Measurements from ENCODE around the gene CMKLR1. TPM values are rescaled to one million over a fixed set of nuclear protein-coding genes. Genes with fewer than 3 reads are reported as not detected.

Gene CMKLR1
- total and polyA plus RNA-seq, 10 of the 15 experiments (the other 5 are each of a cell fraction or from before 2014, with no cell fraction given) = 13.8 to 52.3 (median 26.2) TPM

- Histone ChIP-seq H3K79me2 (ENCODE audit: control insufficient read depth, insufficient read depth, low read length) (no peaks in the 10 kb centered on the region), H3K36me3 (ENCODE audit: control insufficient read depth in 2 of 2, insufficient read depth in 2 of 2, low read length in 1 of 2) (no peaks in the 10 kb centered on the region), H3K27ac (ENCODE audit: control insufficient read depth, insufficient read depth) (no peak overlapping the region), H3K4me2 (ENCODE audit: control insufficient read depth, insufficient read depth) (no peak overlapping the region), H3K9me3 (replicated peaks; ENCODE audit: control insufficient read depth, insufficient read depth, low read length) (no peaks in the 10 kb centered on the region; the same call in 2 of the 3 replicates), H2AFZ (ENCODE audit: control insufficient read depth, low read depth, low read length) (no peak overlapping the region), H3K9ac (ENCODE audit: control insufficient read depth, insufficient read depth, low read length) (no peak overlapping the region), H3K4me3 (no peak overlapping the region), H3K27me3 (replicated peaks in 1 of 2; ENCODE audit: control insufficient read depth in 2 of 2, insufficient read depth in 2 of 2, low read length in 1 of 2) (peaks cover 0 to 4% of the 10 kb centered on the region in 2 experiments; a peak in 1 of 4 replicates), H4K20me1 (ENCODE audit: control insufficient read depth, insufficient read depth) (no peaks in the 10 kb centered on the region), H3K4me1 (ENCODE audit: control insufficient read depth, insufficient read depth, low read length) (peaks cover 5% of the 10 kb centered on the region; the same call in 1 of the 2 replicates)
- 10% methylated on average over 2 of the region's 2 CpGs for WGBS (ENCODE audit: insufficient coverage, insufficient replicate concordance, low lambda C conversion rate, missing lambda C conversion rate)
- intact Hi-C loops (cut with micrococcal nuclease; ENCODE audit: unreplicated experiment) = no loop called here
- POLR2A ChIA-PET = no interaction called here
- TF ChIP-seq MEF2B (IDR thresholded peaks at IDR 0.05; ENCODE audit: partially characterized antibody, poor library complexity, severe bottlenecking) (no peak), SPI1 (IDR thresholded peaks at IDR 0.05; ENCODE audit: borderline replicate concordance, insufficient read depth, low read depth, low read length) (no peak), GABPA (IDR thresholded peaks at IDR 0.05; ENCODE audit: low read depth) (no peak), NFIC (IDR thresholded peaks at IDR 0.05; ENCODE audit: low read depth, low read length) (no peak), SUPT20H (IDR thresholded peaks at IDR 0.05; ENCODE audit: borderline replicate concordance, control insufficient read depth, low read depth, low read length) (no peak), ZBTB4 (CRISPR knock-in tag; IDR thresholded peaks at IDR 0.05) (no peak), BRCA1 (IDR thresholded peaks at IDR 0.05; ENCODE audit: low read depth, low read length) (no peak), IKZF2 (IDR thresholded peaks at IDR 0.05) (no peak)
- TF ChIP-seq, protein P1, sequence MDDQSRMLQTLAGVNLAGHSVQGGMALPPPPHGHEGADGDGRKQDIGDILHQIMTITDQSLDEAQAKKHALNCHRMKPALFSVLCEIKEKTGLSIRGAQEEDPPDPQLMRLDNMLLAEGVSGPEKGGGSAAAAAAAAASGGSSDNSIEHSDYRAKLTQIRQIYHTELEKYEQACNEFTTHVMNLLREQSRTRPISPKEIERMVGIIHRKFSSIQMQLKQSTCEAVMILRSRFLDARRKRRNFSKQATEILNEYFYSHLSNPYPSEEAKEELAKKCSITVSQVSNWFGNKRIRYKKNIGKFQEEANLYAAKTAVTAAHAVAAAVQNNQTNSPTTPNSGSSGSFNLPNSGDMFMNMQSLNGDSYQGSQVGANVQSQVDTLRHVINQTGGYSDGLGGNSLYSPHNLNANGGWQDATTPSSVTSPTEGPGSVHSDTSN (IDR thresholded peaks at IDR 0.05; ENCODE audit: insufficient replicate concordance, low read depth, low read length) = no peak
- TF ChIP-seq, protein P2, sequence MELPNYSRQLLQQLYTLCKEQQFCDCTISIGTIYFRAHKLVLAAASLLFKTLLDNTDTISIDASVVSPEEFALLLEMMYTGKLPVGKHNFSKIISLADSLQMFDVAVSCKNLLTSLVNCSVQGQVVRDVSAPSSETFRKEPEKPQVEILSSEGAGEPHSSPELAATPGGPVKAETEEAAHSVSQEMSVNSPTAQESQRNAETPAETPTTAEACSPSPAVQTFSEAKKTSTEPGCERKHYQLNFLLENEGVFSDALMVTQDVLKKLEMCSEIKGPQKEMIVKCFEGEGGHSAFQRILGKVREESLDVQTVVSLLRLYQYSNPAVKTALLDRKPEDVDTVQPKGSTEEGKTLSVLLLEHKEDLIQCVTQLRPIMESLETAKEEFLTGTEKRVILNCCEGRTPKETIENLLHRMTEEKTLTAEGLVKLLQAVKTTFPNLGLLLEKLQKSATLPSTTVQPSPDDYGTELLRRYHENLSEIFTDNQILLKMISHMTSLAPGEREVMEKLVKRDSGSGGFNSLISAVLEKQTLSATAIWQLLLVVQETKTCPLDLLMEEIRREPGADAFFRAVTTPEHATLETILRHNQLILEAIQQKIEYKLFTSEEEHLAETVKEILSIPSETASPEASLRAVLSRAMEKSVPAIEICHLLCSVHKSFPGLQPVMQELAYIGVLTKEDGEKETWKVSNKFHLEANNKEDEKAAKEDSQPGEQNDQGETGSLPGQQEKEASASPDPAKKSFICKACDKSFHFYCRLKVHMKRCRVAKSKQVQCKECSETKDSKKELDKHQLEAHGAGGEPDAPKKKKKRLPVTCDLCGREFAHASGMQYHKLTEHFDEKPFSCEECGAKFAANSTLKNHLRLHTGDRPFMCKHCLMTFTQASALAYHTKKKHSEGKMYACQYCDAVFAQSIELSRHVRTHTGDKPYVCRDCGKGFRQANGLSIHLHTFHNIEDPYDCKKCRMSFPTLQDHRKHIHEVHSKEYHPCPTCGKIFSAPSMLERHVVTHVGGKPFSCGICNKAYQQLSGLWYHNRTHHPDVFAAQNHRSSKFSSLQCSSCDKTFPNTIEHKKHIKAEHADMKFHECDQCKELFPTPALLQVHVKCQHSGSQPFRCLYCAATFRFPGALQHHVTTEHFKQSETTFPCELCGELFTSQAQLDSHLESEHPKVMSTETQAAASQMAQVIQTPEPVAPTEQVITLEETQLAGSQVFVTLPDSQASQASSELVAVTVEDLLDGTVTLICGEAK (IDR thresholded peaks at IDR 0.05; ENCODE audit: borderline replicate concordance) = no peak
- TF ChIP-seq, protein P3, sequence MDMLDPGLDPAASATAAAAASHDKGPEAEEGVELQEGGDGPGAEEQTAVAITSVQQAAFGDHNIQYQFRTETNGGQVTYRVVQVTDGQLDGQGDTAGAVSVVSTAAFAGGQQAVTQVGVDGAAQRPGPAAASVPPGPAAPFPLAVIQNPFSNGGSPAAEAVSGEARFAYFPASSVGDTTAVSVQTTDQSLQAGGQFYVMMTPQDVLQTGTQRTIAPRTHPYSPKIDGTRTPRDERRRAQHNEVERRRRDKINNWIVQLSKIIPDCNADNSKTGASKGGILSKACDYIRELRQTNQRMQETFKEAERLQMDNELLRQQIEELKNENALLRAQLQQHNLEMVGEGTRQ (IDR thresholded peaks at IDR 0.05; ENCODE audit: borderline replicate concordance, low read depth, low read length) = no peak
- in situ Hi-C loops (cut with MboI) = no loop called here
- CTCF ChIA-PET = no interaction called here
- RAD21 ChIA-PET (ENCODE audit: unreplicated experiment) = no interaction called here
- ATAC-seq = no peak
- FAIRE-seq = no peak
- SMC1A ChIA-PET (ENCODE audit: uncharacterized antibody, unreplicated experiment) = no interaction called here
- DNase-seq (ENCODE audit: low read depth, low spot score) = no peak
- BruUV-seq (replicated peaks) = no TSS peak
Measured at GRCh38 chr12:108273217-108273616, 65.9 kb downstream of the CMKLR1 start.
